ENCODE data around the gene AGAP1.

GRCh38 chr2:236034974-236035373, 541.1 kb downstream of the AGAP1 start:
- TF ChIP-seq CTCF (IDR thresholded peaks at IDR 0.05), result no peak
- TF ChIP-seq POLR2A (IDR thresholded peaks at IDR 0.05), result no peak

Data from right lobe of liver (tissue), 4 donors.